Stimulated activated CD8-positive, alpha-beta memory T cell treated with anti-CD3 and anti-CD28 coated beads, Interleukin-4, amount 100 ng/mL, for 4 hours (primary cell): ENCODE results near the gene TPBG.

Experiments used
- DNase-seq, 2 donors: peaks; one replicate each; pipeline ENCODE4 v3.0.0-alpha.2; 2020; ENCODE audit warnings: low read depth in 2 of 2, low spot score in 1 of 2

Gene TPBG, protein sequence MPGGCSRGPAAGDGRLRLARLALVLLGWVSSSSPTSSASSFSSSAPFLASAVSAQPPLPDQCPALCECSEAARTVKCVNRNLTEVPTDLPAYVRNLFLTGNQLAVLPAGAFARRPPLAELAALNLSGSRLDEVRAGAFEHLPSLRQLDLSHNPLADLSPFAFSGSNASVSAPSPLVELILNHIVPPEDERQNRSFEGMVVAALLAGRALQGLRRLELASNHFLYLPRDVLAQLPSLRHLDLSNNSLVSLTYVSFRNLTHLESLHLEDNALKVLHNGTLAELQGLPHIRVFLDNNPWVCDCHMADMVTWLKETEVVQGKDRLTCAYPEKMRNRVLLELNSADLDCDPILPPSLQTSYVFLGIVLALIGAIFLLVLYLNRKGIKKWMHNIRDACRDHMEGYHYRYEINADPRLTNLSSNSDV

DNA sequence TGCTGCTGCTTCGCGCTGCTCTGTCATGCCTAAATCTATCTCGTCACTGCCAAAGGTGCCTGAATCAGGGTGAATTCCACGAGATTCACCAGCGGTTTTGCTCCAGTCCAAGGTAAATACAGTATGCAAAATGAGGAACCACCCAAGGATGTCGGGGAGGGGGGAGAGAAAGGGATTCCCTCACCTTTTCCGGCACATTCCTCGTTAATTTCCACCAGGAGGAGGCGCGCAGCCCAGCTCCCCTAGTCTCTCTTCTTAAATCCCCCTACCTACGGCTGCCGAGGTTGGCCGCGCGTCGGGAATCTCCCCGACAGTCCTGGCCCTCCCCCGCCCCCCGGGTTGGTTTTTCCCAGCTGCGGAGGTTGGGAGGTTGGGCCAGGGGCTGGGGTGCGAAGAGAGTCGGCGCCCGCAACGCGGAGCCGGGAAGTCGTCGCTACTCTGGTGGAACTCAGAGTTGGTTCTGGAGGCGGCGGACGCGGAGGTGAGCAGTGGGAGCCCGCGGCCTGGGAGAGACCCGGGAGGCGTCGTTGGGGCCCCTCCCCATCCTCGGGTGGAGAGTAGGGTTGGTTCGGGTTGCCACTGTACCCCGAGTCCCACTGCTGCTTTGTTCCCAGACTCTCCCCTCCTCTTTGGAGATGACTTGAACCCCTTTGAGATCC, at the start of gene TPBG:
Gene TPBG, plus strand, starts transcription at position 390 of the 659 bp plus-strand sequence. CDS start 1,145 bp downstream, outside the sequence.
- no peak for DNase-seq

DNA sequence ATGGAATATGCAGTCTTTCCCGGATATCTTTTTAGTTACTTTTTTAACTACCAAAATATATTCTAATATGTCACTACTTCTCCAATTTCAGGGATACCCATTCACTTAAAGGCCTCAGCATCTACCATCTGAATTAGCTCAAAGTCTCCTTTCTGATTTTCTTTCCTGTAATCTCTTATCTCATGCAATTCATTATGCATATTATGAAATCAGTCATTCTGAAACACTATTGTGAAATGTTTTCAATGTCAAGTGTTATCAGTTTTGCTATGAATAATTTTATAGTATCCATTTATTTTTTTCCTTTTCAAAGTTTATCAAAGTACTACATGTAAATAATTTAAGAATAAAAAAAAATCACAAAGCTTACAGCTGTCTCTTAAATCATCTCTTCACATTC, 41.2 kb upstream of the TPBG start:
- no peak for DNase-seq

DNA sequence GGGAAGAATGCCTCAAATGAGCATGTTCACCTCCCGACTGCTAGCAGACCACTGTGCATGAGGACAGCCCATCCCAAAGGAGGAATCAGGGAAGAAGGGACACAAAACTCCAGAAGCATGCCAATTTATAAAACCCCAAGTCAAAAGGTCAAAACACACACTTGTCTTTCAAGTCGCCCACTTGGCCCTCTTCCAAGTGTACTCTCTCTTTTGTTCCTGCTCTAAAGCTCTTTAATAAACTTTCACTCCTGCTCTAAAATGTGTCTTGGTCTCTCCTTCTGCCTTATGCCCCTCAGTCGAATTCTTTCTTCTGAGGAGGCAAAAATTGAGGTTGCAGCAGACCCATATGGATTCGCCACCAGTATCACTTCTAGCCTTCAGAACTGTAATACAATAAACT, 33.9 kb upstream of the TPBG start:
- DNase-seq = no peak

DNA sequence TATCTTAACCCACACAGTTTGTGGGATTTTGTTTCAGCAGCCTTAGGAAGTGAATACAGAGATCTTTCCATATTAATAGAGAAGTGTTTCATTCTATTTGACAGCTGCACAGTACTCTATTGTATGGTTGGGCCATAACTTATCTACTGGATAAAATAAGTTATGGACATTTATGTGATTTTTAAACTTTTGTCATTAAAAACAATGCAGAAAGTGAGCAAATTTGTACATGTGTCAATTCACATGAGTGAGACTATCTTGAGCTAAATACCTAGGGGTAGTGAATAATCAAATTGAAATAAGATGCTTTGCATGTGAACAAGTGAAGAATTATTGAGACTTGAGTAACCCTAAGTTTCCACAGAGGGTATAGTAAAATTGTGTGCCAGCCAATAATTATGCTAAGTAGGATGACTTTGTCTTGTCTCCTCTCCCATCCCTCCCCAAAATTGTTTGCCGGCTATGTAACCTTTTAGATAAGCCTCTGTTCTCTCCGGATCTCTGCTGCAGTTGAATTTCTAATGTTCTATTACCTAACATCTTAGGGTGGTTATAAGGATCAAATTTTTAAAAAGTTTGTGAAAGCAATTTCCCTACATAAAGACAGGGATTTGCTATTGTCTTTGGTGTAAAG, 33.3 kb upstream of the TPBG start:
- DNase-seq = no peak

DNA sequence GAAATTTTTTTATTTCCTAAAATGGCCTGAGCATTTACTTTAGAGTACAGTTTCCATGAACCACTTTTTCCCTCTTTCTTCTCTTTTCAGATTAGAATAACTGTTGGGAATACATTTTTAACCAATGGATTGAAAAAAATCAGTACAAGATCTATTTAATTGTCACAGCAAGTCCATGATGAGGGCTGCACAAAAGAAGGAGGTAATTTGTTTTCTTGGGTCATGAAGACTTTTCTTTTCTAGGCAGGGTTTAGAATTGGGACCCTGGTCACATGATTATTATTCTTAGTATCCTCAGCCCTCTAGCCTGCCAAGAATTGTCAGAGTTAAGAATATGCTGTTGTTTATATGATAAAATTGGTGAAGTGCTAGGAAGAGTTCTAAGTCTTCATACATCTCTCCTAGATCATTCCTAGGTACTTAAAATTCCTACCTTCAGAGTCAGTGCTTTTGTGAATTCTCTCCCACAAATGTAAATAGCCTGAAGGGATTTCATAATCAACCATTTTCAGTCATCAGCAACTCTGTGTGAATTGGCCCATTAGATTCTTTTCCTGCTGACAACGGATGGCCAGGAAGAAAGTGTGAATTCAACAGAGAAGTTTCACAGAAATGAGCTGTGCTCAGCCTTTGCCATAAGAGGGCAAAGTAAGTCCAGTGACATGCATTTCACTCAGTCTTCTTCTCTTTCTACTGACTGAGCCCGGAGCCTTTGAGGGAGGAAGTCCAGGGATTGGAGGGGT, 32.4 kb upstream of the TPBG start:
- DNase-seq = no peak

DNA sequence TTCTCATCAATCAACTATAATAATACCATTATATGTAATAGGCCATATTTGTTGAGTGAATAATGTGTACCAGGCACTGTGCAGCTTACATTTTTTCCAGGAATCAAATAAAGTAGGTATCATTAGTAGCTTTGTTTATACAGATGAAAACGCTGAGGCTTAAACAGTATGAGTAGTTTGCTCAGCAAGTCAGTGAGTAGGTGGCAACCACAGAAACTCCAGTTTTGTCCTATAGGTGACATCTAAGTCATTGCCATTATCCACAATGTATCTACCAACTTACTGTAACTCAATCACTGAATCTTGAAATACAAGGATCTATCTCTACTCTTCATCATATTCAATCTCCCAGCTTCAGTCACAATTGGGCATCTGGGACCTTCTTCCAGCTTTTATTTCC, 29.8 kb upstream of the TPBG start:
- no peak for DNase-seq

DNA sequence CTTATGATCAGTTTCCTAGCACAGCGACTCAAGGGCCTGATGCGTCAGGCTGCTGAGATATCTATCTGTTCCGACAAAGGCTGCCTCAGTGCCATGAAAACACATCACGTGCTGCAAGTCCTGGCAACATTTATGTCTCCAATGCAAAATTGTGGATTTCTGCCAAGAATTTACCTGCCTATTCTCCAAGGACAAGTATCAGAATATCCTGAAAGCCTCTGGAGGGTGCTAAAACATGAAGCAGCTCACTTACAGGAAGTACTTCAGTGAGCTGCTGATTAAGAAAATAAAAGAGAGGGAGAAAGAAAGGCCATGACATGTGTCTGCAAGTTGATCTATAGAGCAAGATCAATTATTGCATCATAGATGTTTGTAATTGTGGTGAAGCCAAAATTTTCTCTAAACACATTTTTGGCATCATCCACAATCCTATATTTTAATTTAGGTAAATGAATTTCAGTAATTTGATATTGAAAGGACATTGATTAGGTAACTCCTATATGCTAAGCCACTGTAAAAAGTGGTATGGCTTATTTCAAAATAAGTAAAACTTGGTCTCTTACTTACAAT, 25.8 kb upstream of the TPBG start:
- DNase-seq = no peak

DNA sequence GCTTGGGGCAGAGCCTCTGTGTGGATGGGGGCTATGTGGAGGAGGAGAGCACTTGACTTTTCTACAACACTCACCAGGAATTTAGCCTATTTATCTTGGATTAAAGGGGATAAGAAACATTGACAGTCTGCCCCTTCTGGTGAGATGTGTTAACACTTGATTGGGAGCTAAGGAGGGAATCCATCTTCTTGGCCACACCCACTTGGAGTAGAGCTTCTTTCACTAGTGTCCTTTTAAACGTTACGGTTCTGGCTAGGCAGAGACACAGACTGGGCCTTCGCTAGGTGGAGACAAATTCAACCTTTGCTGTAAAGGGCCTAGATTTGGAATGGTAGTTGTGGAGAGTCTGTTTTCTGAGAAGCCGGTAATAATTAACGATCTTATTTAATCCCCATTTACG, 15.5 kb upstream of the TPBG start:
- no peak for DNase-seq

DNA sequence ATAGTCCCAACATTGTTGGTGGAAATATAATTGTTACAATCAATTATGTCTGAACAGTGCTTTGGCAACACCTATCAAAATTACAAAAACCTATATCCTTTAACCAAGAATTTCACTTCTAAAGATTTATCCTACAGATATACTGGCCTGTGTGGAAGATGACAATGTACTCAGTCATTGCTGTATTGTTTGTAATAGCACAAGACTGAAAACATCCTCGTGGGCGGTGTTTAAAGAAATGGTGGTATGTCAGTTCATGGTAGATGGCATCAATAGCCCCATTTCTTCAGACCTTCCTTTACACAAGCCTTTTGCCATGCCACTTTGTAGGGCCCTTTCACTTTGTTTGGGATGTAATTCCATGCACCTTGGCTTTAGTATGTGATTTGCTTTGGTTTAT, 9.8 kb upstream of the TPBG start:
- no peak for DNase-seq

DNA sequence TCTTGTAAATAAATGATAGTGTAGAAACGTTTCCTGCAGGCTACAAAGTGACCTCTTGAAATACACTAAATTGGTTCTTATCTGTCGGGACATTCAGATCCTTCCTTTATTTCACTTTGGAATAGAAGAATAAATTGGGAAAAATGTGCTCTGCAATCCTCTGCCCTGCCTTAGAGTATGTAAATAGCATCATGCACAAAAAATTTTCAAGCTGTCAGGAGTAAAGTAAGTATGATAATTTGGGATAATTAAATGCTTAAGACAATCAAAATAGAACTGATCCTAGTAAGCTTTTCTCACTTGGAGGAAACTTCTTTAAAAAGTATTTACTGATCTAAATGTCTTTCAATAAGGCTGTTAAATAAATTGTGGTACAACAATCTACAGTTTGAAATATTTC, 3.1 kb upstream of the TPBG start:
- no peak for DNase-seq

DNA sequence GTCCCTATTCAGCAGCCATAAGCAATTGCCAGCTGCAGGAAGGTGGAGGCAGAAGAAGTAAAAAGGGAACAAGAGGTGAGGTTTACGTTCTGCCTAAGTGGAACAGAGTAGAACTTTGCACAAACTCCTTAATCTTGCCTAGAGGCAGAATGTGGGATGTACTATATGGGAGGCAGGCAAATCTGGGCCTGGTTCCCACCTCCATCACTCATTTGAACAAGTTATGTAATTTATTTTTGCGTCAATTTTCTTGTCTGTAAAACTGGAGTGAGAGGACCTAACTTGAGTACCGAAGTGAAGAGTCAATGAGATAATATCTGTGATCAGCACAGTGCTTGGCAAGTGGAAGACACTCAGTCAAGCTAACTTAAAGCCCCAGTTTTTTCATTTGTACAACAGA, 2.0 kb upstream of the TPBG start:
- no peak for DNase-seq

DNA sequence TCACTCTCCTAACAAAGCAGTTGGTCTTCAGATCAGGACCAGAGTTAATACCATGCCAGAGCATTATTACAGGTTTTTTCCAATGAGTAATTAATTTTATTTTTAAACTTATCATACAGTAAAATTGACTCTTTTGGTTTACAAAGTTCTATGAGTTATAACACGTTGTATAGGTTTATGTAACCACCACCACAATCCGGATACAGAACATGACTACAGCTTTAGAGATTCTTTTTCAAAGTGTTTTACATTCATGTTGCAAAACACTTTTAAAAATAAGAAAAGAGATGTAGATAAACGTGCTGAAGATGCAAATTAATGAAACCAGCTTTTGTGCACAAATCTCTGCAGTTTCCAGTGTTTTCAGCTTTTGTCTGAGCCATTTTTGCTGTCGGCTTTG, 1.5 kb upstream of the TPBG start:
- DNase-seq = no peak

DNA sequence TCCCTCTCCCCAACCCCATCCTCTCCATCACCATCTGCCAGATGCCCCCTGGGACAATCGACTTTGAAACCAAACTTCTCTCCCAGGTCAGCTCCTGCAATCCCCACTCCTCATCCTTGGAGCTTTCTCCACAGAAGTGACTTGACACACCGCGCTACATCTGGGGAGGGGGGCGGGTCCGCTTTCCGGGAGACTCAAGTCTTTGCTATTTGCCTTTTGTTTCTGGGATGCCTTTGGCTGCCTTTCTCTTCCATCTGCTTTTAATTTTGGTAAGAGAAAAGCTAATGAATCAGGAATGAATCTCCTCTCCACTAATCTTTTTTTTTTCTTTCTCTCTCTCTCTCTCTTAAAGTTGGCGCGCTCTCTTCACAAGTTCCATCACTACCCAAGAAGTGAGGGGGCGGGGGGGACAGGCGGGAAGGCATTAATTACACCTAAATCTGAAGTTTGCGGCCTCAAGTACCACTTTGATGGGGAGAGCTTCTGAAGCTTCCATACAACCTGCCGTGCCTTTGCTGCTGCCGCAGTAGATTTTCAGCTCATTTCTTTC, 664 bp upstream of the TPBG start:
- DNase-seq = no peak

DNA sequence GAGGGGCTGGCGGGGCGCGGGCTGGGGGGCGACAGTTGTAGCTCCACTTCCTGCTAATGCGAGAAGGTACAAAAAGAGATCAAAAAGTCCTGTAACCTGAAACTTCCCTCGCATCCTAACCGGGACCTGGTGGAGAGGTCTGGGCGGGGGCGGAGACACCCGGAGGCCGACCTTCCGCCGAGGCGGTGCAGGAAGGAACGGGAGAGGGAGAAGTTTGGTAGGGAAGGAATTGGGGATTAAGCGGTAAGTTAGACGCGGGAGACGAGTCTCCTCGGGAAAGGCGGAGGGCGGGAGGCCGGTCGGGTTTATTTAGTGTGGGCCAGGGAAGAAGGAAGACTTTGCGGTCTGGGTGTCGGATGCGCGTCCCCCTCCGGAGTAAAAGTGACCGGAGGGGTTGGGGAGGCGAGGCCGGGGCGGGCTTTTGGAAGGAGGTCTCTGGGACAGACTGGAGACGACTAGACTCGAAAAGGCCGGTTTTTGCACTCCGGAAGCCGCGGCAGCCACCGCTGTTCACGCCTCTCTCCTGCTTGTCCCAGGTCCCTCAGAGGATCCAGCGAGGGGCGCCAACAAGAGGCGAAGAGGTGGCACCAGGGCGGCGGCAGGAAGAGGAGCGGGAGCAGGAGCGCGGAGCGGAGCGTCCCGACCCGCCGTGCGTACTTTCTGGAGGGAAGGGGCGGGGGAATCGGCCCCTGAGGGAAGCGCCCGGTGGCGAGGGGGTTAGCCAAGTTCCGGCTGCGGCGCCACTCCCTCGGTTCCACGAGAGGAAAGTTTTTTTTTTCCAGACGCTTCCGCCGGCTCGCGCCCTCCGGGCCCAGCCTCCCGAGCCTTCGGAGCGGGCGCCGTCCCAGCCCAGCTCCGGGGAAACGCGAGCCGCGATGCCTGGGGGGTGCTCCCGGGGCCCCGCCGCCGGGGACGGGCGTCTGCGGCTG, 734 bp downstream of the TPBG start:
- DNase-seq = no peak

DNA sequence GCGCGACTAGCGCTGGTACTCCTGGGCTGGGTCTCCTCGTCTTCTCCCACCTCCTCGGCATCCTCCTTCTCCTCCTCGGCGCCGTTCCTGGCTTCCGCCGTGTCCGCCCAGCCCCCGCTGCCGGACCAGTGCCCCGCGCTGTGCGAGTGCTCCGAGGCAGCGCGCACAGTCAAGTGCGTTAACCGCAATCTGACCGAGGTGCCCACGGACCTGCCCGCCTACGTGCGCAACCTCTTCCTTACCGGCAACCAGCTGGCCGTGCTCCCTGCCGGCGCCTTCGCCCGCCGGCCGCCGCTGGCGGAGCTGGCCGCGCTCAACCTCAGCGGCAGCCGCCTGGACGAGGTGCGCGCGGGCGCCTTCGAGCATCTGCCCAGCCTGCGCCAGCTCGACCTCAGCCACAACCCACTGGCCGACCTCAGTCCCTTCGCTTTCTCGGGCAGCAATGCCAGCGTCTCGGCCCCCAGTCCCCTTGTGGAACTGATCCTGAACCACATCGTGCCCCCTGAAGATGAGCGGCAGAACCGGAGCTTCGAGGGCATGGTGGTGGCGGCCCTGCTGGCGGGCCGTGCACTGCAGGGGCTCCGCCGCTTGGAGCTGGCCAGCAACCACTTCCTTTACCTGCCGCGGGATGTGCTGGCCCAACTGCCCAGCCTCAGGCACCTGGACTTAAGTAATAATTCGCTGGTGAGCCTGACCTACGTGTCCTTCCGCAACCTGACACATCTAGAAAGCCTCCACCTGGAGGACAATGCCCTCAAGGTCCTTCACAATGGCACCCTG, 1.6 kb downstream of the TPBG start:
- no peak for DNase-seq

DNA sequence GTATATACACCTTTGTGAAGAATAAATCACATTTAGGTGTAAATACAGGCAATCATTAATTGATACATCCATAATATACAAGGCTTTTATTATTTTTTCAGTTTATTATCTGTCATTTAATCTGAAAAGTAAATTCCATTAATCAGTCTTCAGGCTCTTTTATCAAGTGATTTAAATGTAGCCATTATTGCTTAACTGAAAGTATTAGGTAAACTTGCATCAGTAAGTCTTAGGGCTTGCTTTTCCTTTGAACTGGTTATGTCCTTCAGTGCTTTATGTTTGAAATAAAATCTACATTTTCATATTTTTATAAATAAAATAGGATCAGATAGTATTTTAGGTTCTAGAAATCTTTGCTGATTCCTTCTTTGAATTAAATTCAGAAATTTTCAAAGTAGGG, 4.1 kb downstream of the TPBG start:
- DNase-seq = no peak

DNA sequence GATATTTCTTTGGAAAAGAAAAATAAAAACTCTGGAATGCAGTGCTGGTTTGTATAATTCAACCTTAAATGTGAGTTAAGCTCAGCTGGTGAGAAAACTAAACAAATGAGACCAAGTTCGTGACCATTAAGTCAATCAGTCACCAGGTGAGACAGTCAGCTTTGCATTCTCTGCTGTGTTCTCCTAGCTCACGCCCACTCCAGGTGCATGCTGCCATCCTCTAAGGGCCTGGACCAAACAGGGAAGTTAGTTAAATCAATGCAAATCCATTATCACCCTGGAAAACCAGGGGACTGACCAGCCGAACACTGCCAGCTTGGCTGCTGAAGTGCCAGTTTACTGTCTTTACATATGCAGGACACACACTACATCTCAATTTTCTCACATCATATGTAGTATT, 7.2 kb downstream of the TPBG start:
- DNase-seq = no peak

DNA sequence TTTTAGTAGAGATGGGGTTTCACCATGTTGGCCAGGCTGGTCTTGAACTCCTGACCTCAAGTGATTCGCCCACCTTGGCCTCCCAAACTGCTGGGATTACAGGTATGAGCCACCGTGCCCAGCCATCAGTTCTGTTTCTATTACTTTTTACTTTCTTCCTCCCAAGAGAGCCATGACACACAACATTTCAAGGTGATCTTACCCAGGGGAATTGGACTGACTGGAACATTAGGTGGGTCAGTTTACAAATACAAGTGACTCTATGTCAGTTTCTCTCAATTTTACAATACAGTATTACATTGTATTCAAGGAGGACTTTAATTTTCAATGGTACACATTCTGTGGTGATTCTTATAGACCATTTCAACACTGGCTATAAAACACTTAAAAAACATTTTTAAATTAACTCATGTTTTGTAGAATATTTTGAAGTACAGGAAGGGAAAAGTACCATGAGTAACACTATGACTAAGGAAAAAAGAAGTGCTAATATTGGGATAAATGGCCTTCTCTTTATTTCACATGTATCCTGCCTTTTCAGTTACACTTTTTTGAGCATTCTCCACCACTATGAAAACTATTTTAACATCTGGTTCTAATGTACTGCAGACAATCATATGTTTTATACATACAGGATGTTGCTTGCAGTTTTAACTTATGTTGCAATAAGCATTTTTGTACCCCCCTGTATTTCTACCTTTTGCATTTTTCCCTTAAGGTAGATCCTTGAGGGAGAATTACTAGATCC, 8.4 kb downstream of the TPBG start:
- DNase-seq = no peak
